GM19463 (cell line): ENCODE results near the gene SHMT2.

Experiments used
- ATAC-seq: cut with Tn5 transposase; IDR thresholded peaks from one replicate; pipeline ENCODE4 v1.9.1; 2021; ENCODE audit warnings: mild to moderate bottlenecking, moderate library complexity; ENCODE audit not compliant: unreplicated experiment

The SHMT2 gene

DNA sequence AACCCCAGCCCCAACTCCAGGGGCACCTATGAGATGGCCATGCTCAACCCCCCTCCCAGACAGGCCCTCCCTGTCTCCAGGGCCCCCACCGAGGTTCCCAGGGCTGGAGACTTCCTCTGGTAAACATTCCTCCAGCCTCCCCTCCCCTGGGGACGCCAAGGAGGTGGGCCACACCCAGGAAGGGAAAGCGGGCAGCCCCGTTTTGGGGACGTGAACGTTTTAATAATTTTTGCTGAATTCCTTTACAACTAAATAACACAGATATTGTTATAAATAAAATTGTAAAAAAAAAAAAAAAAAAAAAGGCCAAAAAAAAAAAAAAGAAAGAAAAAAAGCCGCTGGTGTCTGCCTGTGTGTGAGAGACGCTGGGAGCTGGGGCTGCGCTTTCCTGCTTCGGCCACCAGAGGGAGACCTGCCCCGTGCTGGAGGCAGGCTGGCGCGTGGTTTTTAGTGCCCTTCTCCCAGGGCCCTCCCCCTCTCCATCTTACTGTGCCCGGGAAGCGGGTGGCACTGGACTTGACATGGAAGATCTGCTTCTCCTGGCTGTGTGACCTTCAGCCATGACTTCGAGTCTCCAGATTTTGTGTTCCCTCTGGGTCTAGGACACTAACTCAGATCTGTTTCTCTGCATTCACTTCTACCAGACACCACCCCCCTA lies 16.3 kb upstream of the SHMT2 start:
- no peak for ATAC-seq

DNA sequence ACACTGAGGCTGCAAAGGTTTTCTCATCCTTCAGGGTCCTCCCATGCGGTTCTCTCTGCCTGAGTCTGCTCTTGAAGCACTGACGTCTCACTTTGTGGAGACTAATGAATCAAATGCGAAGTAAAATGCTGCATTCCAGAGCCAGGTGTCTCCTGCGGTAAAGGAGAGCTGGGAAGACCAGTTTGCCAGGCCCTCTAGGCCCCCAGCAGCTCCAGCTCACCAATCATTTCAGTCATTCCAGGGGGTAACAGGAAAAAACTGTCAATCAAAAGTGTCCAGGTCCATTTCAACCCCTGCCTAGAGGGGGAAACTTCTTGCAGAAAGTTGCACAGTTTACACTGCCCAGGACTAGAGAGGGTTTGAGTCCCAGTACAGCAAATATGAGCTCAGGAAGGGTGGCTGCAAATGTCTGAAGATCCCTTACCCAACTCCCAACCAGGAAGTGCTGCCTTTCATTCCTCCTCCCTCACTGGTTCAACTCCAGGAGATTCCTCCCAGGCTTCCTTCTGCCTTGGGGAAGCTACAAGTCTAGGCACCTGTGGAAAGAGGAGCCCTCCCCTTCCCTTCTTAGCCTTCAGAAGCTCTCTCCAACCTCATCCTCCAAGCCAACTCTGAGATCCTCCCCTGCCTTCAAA lies 15.6 kb upstream of the SHMT2 start:
- no peak for ATAC-seq

DNA sequence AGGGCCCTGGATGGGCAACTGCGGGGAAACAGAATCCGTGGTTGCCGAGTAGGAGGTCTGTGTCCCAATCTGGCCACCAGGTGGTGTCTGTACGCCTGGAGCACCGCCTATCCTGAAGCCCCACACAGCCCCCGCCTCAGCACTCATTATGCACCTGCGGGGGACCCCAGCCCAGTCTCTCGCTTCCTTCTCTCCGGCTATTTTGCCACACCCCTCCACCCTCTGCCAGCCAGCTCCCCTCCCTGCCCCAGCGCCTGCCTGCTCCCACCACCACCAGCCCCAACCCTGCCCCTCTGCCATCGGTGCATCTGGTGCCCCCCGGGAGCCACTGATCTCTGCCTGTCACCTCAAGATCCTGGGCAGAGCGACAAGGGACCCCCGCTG lies 15.1 kb upstream of the SHMT2 start:
- no peak for ATAC-seq

DNA sequence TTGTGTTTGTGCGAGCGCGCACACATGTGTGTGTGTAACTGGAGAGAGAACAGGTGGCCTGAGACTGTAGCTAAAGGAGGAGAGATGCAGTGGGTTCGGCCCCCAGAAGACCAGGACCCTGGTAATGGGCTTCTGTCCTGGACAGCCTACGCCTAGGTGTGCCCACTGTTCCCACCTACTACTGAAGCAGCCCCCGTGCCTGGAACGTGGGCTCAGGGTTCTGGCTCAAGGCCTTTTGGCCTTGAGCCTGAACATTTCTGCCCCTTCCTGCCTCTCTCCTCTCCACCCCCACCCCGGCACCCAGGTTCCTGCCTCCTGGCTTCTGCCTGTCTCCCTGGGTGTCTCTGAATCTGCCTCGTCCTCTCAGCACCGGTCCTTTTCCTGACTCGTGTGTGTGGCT lies 14.4 kb upstream of the SHMT2 start:
- ATAC-seq = no peak

DNA sequence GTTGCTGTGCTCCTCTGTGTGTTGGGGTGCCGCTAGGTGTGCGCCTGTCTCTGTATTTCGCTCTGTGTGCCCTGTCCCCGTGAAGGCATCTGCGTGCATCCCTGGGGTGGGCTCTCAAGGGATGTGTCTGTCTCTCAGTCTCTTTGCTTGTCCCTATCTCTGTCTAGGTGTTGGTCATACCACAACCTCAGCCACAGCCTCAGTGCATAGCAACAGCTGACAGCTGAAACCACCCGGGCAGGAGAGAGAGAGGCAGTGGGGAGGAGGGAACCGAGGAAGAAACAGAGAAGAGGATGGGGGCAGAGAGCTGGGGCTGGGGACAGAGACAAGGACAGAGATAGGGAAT lies 13.9 kb upstream of the SHMT2 start:
- ATAC-seq = peak; percentile 60

DNA sequence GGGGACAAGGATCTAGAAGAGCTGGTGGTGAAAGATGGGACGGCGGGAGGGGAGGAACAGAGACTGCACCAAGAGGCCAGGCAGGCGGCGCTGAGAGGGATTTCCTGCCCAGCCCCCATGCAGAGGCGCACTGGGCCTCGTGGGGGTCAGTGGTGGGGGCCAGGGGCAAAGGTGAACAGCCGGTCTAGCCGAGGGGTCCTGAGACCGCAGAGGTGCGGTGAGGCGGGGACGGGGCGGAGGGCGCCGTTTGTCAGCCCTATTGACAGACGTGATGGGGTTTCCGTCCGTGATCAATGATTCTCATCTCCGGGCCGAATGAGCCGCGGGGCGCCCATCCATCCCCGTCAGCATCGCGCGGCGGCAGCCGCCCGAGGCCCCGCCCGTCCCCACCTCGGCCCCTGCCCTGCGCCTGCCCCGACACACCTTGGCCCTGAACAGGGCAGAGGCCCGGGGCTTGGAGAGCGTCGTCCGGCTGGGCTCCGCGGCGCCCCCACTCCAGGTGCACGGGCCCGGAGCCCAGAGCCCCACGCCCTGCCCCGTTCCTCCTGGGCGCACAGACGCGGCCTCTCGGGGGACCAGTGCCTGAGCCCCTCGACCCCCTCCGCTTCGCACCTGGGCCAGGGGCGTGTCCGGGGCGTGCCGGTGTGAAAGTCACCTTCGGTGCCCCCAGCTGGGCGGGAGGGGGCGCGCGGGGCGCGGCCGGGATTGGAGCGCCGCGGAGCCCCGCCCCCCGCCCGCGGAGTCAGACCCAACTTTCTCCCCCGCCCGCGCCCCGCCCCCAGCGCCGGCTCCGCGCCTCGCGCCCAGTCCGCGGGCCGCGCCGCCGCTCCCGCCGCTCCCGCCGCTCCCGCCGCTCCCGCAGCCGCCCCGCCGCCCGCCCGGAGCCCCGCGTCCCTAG lies 13.2 kb upstream of the SHMT2 start, which contains the start of gene NXPH4:
Gene NXPH4 (plus strand): TSS at position 781 of the 898 bp plus-strand sequence. CDS start 176 bp downstream, outside the sequence.
- peak; percentile 25 for ATAC-seq

DNA sequence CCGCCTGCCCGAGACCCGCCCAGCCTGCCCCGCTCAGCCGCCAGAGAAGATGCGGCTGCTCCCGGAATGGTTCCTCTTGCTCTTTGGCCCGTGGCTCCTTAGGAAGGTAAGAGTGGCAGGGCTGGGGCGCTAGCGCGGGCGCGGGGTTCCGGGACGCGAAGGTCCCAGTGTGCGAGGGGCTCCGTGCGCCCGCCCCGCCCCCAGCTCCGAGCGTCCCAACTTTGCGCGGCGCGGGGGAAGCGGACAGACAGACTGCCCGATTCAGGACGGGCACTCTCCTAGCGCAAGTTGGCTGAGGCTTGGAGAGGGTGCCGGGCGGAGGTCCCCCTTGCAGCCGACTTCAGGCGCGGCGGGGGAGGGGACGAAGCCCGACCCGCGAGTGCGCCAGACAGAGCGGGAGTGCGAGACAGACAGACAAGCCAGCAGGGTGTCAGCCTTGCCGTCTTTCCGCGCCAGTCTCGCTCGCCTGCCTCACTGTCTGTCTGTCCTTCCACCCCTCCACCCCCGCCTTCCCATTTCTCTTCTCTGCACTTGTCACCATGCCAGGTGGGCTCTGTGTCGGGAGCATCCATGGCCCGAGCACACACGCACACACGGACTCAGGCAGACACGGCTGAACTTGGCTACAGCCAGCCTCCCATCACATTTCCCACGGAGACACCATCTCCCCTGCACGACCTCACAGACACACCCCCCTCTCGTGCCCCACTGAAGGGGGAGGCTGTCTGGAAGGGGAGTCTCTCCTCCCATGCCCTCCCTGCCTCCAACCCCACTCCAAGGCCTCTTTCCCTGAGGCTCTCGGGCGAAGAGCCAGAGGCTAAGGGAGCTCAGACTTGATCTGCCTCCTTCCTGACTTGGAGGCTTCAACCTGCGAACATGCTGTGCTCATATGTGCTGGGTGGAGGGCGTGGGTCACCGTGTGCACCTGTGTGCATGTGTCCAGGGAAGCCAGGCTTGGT lies 12.3 kb upstream of the SHMT2 start:
- ATAC-seq = no peak

DNA sequence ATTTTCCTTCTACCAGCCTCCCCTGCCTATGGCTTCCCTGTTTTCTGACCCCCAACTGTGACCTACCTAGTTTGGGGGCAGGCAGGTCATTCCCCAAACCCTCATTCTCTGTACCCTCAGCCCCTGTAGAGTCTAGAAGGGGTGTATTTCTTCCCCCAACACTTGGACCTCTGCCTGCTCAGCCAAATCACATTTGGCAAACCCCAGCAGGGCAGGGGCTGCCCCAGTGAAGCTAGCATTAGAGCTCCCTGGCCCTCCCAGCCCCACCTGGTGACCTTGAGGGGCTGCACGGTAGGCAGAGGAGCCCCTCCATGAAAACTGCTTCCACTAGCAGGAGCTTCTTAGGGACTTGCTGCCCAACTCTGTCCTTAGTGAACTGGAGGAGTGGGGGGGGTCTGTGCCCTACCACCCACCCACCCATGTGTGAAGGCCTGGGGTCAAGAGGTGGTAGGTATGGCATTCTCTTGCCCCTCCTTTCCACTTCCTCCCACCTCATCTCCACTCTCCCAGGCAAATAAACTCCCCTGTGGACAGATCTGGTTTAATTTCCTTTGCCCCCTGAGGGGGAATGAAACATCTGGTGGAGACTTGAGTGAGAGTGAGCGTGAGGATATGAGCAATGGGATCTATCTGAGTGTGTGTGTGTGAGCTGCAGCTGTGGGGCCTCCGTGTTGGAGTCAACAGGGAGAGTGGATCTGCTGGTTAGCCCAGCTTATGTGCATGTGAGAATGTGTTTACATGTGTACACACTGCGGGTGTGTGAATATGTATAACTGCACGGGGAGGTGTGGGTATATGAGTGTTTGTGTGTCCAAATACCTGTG lies 11.3 kb upstream of the SHMT2 start:
- no peak for ATAC-seq

DNA sequence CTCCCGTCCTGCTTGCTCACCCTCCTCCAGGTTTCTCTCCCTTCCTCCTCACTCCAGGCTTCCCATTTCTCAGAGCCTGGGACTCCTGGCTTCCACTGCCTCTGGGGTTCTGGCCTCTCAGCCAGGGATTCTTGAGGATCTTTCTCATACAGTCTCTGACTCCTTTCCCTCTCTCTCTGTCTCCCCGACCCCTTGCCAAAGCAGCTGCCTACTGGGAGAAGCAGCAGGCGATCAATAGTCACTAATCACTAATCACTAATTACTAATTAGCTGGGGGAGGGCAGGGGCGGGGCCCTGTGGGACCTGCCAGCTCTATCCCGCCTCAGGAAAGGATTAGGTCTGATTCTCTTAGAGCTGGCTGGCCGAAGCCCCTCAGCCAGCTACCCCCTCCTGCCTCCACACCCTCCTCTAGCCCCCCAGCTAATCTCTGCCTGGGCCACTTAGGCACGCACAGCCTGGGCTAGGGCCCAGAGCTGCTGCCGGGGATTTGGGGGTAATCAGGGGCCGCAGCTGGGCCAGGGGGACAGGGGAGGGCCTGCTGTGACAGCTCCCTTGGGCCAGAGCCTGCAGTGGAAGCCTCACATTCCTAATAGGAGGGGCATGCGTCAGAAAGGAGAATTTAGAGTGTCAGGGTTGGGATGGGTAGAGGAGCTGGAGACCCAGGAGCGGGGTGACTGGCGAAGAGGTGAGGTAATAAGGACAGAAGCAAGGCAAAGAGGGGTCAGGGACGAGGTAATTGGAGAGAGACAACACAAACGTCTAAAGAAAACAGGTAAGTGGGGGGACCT lies 10.1 kb upstream of the SHMT2 start:
- no peak for ATAC-seq

DNA sequence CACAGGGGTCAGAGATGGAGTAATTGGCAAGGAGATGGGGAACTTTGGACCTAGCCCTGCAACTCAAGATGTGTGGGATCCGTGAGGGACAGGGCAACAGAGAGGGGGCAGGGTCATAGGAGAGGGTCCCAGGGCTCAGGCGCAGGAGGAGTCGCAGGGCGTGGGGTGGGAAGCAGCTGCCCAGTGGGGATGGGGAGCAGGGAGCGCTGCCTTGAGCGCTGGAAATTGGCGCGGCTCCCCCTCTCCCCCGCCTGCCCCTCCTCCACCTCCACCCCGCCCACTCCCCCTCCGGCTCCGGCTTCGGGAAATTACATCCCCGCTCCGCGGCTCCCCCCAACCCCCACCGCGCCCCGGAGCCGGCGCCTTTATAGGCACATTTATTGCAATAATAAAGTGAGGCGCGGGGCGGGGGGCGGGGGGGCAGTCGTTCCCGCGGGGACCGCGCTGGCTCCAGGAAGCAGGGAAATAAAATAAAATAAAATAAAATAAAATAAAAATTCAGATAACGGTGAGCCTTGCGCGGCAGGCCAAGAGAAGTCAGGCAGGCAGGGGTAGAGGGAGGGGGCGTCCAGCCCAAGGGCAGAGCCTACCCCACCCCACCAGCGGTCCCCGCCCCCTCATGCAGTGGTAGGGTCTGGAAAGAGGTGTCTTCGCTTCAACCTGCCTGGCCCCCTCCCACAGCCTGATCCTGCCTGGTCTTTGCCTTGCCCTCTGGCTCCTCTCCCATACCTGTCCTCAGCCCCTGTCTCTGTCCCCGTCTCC lies 9.3 kb upstream of the SHMT2 start:
- no peak for ATAC-seq

DNA sequence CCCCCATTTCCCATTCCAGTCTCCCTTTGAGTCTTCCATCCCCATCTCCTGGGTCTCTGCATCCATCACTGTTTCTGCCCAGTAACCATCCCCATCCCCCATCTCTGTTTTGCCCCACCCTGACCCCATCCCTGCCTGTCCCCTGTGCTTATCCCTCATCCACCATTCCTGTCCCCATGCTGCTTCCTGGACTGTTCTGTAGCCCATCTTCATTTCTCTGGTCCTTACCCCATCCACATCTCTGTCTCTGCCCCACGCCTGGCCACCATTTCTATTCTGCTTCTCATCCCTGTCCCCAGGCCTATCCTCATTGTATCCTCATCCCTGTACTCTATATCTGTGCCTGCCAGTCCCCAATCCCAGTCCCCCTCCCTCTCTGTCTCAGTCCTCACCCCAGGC lies 8.7 kb upstream of the SHMT2 start:
- ATAC-seq = no peak

DNA sequence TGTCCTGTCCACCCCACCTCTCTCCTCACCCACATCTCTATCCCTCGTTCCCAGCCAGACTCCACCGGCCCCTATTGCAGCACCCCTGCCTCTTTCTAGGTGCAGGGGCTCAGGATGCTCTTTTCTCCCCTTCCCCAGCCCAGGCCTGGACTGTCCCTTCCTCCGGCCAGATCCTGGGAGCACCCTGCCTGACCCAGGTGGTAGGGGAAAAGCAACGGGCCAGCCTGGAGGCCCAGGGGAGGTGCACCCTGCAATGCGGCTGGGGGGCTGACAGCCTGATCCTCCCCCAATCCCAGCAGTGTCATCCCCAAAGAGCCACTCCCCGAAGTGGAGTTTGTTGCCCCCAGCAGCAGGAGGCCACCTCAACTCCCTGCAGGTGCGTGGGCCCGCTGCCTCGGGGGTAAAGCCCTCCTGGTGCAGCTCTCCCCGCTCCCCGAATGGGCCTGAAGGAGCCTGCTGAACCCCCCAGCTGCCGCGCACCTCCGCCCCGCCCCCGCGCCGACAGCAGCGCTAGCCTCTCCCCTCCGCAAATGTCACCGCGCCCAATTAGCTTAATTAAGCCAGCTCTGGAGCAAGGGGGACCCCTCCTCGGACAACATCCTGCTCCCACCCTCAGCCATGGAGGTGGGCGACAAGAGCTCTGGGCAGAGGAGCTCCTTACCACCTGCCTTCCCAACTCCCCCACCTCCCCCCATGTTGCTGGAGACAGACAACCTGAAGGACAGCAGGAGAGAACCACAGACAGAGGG lies 8.2 kb upstream of the SHMT2 start:
- ATAC-seq = no peak

DNA sequence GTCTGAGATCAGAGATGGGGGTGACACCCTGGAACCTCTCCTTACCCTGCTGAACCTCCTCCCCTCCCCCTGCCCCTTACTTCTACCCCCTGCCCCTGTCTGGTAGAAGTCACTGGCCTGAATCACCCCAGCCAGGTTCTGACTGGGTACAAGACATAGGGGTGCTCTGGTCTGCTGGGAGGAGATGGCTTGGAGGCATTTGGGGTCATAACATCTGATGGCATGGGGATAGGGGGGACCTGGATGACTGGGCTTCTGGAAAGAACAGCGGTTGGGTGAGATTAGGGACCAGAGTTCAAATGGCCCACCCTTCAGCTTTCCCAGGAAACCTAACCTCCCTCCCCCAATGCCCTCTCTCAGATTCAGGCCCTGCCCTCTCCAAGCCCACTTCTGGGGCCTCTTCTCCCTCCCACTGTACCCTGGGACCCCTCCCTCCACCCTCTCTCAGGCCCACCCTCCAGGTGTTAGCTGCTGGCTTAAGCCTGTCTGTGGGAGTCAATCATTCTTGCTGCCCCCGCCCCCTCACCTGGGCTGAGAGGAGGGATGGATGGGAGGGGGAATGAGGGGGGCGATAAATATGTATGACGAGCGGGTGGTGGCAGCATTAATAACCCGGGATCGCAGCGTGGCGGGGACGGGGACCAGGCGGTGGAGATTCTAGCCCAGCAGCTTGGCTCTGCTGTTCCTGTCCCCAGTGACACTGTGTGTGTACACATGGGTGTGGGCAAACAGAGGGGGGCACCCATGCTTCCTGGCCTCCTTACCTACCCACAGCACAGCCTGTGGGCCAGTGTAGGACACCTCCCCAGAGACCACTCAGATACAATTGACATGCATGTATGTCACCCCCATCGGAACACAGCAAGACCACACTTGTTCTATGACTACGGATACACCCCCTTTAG lies 7.0 kb upstream of the SHMT2 start:
- no peak for ATAC-seq

DNA sequence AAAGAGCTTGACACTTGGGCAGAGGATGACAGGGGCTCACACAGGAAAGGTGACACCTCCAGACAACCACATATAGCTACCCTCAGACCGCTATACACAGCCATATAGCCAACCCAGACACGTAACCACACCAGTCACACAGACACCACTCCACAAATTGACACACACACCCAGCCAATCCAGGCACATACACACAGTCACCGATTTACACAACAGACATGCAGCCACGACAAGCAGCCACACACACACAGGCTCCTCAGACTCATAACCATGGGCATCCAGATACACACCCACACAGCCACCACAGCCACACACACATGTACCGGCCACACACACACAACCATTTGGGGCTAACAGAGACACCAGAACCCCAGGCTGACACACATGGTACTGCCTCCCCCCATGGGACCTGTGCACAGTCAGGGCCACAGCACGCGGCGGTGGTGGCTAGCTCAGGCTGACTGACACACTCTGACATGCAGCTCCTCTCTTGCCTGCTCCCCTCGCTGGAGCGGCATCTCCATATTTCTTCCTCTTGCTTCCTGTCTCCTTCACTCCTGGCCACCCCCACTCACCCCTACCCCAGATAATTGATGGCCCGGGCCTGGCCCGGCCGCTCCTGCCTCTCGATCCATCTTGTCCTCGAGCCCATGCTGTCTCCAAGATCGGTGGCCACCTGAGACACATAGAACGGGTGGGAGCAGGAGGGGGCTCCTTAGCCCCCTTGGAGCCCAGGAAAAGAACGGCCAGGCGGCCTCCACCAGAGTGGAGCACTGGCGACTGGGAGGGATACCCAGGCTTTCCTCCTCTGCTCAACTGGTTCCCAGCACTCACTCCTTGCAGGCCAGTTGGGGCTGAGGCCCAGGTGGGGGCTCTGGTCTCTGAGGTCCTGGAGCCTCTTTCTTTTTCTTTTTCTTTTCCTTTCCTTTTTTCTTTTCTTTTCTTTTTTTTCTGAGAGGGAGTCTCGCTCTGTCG lies 6.0 kb upstream of the SHMT2 start:
- no peak for ATAC-seq

DNA sequence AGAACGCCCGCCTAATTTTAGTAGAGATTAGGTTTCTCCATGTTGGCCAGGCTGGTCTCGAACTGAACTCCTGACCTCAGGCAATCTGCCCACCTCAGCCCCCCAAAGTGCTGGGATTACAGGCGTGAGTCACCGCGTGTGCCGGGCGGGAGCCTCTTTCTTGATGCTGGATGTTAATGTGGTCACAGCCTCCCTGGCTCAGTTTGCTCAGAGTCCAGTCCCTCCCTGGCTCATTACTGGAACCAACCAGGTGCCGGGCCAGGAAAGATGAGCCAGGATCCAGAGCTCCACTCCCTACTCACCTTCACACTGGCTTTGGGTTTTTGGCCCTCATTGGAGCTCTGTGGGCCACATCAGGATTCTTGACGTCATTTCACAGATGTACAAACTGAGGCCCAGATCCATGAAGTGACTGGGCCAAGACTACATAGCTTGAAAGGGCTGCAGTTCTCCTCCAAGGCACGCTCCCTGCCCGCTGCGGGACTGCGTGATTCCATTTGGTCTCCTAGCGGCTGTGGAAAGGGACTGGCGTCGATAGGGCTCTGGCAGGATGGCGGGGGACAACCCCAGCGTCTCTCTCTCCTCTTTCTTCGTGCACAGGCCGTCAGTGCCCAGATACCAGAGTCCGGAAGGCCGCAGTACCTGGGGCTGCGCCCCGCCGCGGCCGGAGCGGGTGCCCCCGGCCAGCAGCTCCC lies 5.1 kb upstream of the SHMT2 start:
- ATAC-seq = no peak
